OCI-LY1 (cell line): ENCODE measurements around the gene PPHLN1.

Source experiments
- H2AFZ ChIP-seq: fragments of 200-600 bp; sonication (generic), shearing (Covaris generic); 2 replicates; pipeline ENCODE4 v1.6.0; 2014; ENCODE audit warnings: antibody characterized with exemption, mild to moderate bottlenecking, low read length
- H3F3A ChIP-seq: fragments of 200-600 bp; sonication (generic), shearing (Covaris generic); 2 replicates; pipeline ENCODE4 v1.6.0; 2014; ENCODE audit warnings: mild to moderate bottlenecking, antibody characterized with exemption, low read length, moderate library complexity; ENCODE audit not compliant: insufficient read depth
- H3K27ac ChIP-seq: fragments of 200-600 bp; sonication (generic); 2 replicates; pipeline ENCODE4 v1.5.1; 2014; ENCODE audit warnings: low read length, mixed run types, mild to moderate bottlenecking, low read depth; ENCODE audit not compliant: poor library complexity, severe bottlenecking
- H3K27me3 ChIP-seq: fragments of 200-600 bp; sonication (generic); 2 replicates; pipeline ENCODE4 v1.6.0; 2014; ENCODE audit warnings: antibody characterized with exemption, mild to moderate bottlenecking, low read length, moderate library complexity; ENCODE audit not compliant: insufficient read depth
- H3K36me3 ChIP-seq: fragments of 200-600 bp; sonication (generic); 2 replicates; pipeline ENCODE4 v1.6.1; 2014; ENCODE audit warnings: mild to moderate bottlenecking, antibody characterized with exemption, low read length, moderate library complexity, mixed read lengths; ENCODE audit not compliant: insufficient read depth
- H3K4me1 ChIP-seq: fragments of 200-600 bp; sonication (generic); 2 replicates; pipeline ENCODE4 v1.5.1; 2014; ENCODE audit warnings: mild to moderate bottlenecking, low read length, moderate library complexity; ENCODE audit not compliant: insufficient read depth, severe bottlenecking
- H3K4me2 ChIP-seq: fragments of 200-600 bp; sonication (generic), shearing (Covaris generic); 2 replicates; pipeline ENCODE4 v1.6.1; 2014; ENCODE audit warnings: low read length
- H3K4me3 ChIP-seq: fragments of 200-600 bp; sonication (generic); 2 replicates; pipeline ENCODE4 v1.5.1; 2014; ENCODE audit warnings: low read length, low read depth, mild to moderate bottlenecking, mixed read lengths; ENCODE audit not compliant: poor library complexity, severe bottlenecking
- H3K79me2 ChIP-seq: fragments of 200-600 bp; shearing (Covaris generic); 2 replicates; pipeline ENCODE4 v1.6.1; 2016; ENCODE audit warnings: mixed run types, low read length, mixed read lengths; ENCODE audit not compliant: insufficient read depth
- H3K9ac ChIP-seq: fragments of 200-600 bp; sonication (generic), shearing (Covaris generic); 2 replicates; pipeline ENCODE4 v1.6.1; 2014; ENCODE audit warnings: mild to moderate bottlenecking, low read length, mixed read lengths
- H3K9me2 ChIP-seq: fragments of 200-600 bp; sonication (generic), shearing (Covaris generic); 2 replicates; pipeline ENCODE4 v1.6.1; 2014; ENCODE audit warnings: low read depth, mild to moderate bottlenecking, low read length, mixed read lengths
- H3K9me3 ChIP-seq: fragments of 200-600 bp; shearing (Covaris generic); 2 replicates; pipeline ENCODE4 v1.6.1; 2014; ENCODE audit warnings: low read length, mixed read lengths
- H4K20me1 ChIP-seq: fragments of 200-600 bp; sonication (generic), shearing (Covaris generic); 2 replicates; pipeline ENCODE4 v1.6.0; 2016; ENCODE audit warnings: mild to moderate bottlenecking, low read length; ENCODE audit not compliant: insufficient read depth
- CTCF ChIP-seq: fragments of 200-600 bp; sonication (generic), shearing (Covaris generic); IDR thresholded peaks from 2 replicates; pipeline ENCODE4 v1.5.1; 2017; ENCODE audit warnings: mild to moderate bottlenecking, antibody characterized with exemption, low read length, moderate library complexity, mixed read lengths
- EZH2 ChIP-seq: fragments of 200-600 bp; sonication (generic), shearing (Covaris generic); IDR thresholded peaks from 2 replicates; pipeline ENCODE4 v1.8.0; 2017; ENCODE audit warnings: borderline replicate concordance, mixed run types, mild to moderate bottlenecking, antibody characterized with exemption, low read length, moderate library complexity, mixed read lengths

The PPHLN1 gene

GRCh38 chr12:42325653-42326474 lies at the start of gene PPHLN1, which contains the start of gene ZCRB1:
Gene PPHLN1, plus strand, starts transcription at chr12:42326167. Its CDS starts 9,736 bp downstream, at chr12:42335903.
Gene ZCRB1, minus strand, starts transcription at chr12:42326094. Its CDS starts 1,992 bp downstream, at chr12:42324102.
- Histone ChIP-seq H3K27ac (peak within 1 kb of the TSS; percentile 75), H3F3A (no peaks in the 10 kb centered on the region), H3K4me1 (peaks cover 50% of the 10 kb centered on the region), H3K9me3 (no peaks in the 10 kb centered on the region), H3K9me2 (no peaks in the 10 kb centered on the region), H3K9ac (peak within 1 kb of the TSS; percentile 80), H4K20me1 (no peaks in the 10 kb centered on the region), H3K27me3 (no peaks in the 10 kb centered on the region), H2AFZ (peak within 1 kb of the TSS; percentile 52), H3K36me3 (peaks cover 17% of the 10 kb centered on the region; the same call in 1 of the 2 replicates), H3K4me2 (peak within 1 kb of the TSS; percentile 91), H3K79me2 (peaks cover 45% of the 10 kb centered on the region), H3K4me3 (peak within 1 kb of the TSS; percentile 95)
- no peak for TF ChIP-seq CTCF
- no peak for TF ChIP-seq EZH2

GRCh38 chr12:42277396-42278127 lies 48.4 kb upstream of the PPHLN1 start:
- Histone ChIP-seq H2AFZ (no peak overlapping the region), H3K4me1 (no peaks in the 10 kb centered on the region), H3K27ac (no peak overlapping the region), H3K9me2 (no peaks in the 10 kb centered on the region), H3K4me3 (no peak overlapping the region), H3F3A (no peaks in the 10 kb centered on the region), H3K36me3 (no peaks in the 10 kb centered on the region), H3K79me2 (no peaks in the 10 kb centered on the region), H3K4me2 (no peak overlapping the region), H4K20me1 (no peaks in the 10 kb centered on the region), H3K9me3 (no peaks in the 10 kb centered on the region), H3K9ac (no peak overlapping the region), H3K27me3 (no peaks in the 10 kb centered on the region)
- TF ChIP-seq EZH2 (no peak), CTCF (no peak)

- H3K27me3 ChIP-seq: no peaks in the 10 kb centered on the region
- no peaks in the 10 kb centered on the region for H3K4me1 ChIP-seq
- H3K9ac ChIP-seq: no peak overlapping the region
- no peak overlapping the region for H3K4me2 ChIP-seq
- H3K79me2 ChIP-seq: no peaks in the 10 kb centered on the region
- no peak overlapping the region for H3K27ac ChIP-seq
- no peaks in the 10 kb centered on the region for H3F3A ChIP-seq
- no peak overlapping the region for H3K4me3 ChIP-seq
- TF ChIP-seq EZH2 (no peak), CTCF (no peak)
- H4K20me1 ChIP-seq: no peaks in the 10 kb centered on the region
- H3K9me3 ChIP-seq: no peaks in the 10 kb centered on the region
- no peak overlapping the region for H2AFZ ChIP-seq
- H3K9me2 ChIP-seq: no peaks in the 10 kb centered on the region
- H3K36me3 ChIP-seq: no peaks in the 10 kb centered on the region
Observed at GRCh38 chr12:42278128-42278510, 47.8 kb upstream of the PPHLN1 start.
